COLO668 (cell line): ENCODE measurements around the gene PADI6.

Source experiments
- DNase-seq: peaks from one replicate; lab custom pipeline; 2025; ENCODE audit not compliant: unreplicated experiment; lab: John Stamatoyannopoulos, UW

Gene PADI6

DNA sequence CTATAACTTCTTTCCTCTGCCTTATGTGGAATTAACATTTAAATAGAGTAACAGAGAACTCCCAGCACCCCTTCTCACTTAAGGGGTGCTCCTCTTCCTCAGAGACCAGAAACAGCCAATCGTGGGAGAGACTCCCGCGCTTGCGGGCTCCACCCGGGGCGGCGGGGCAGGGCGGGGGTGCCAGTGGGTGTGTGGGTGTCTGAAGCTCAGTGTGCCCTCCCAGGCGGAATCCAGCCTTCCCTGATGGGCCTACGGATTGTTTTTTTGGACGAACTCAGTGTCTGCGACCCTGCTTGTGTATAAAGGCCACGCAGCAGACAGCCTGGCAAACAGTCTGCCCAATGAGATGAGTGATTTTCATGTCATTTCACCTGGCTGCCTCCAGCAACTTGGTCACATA, 61.3 kb downstream of the PADI6 start:
- no peak for DNase-seq

- DNase-seq: no peak
Measured at GRCh38 chr1:17434016-17434415, 62.0 kb downstream of the PADI6 start.

DNA sequence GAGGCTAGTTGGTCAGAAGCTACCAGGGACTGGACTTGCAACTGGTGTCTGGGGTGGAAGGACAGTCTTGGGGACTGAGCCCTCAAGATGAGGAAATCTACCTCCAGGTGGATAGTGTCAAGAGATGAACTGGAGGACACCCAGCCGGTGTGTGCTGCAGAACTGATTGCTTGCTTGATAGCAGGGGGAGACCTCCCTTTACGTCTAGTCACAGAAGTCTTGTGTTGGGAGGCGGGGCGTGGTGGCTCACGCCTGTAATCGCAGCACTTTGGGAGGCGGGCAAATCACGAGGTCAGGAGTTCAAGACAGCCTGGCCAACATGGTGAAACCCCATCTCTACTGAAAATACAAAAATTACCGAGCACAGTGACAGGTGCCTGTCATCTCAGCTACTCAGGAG, 62.6 kb downstream of the PADI6 start:
- DNase-seq: no peak

DNA sequence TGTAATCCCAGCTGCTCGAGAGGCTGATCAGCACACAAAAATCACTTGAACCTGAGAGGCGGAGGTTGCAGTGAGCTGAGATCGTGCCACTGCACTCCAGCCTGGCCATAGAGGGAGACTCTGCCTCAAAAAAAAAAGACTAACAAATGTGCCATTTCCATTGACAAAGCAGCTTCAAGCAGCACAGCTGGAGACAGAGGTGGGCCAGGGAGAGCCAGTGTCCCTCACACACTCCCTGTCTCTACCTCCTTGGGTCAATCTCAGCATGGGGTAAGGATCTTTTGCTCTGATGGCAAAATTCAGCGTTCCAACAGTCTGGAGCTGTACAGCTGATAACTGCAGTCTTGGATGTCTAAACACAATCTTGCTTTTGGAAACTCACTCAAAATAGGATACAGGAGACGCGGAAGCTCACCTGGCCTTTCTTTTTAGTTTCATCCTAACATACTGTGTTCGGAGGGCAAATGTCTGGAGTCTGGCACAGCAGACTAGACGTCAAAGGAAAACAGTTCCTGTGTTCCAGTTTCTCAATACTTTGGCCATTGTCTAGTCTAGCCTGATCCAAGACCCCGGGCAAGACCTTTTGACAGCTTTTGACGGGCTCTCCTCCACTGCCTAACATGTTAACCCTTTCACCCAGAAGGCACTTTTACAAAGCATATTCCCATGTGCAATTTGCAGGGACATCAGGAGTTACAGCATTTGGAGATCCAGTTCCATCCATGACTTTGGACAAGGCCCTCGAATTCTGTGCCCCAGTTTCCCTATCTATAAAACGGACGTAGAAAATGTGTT, 64.6 kb downstream of the PADI6 start:
- DNase-seq: no peak

- DNase-seq: no peak
Measured at GRCh38 chr1:17437260-17437579, 65.2 kb downstream of the PADI6 start.

DNA sequence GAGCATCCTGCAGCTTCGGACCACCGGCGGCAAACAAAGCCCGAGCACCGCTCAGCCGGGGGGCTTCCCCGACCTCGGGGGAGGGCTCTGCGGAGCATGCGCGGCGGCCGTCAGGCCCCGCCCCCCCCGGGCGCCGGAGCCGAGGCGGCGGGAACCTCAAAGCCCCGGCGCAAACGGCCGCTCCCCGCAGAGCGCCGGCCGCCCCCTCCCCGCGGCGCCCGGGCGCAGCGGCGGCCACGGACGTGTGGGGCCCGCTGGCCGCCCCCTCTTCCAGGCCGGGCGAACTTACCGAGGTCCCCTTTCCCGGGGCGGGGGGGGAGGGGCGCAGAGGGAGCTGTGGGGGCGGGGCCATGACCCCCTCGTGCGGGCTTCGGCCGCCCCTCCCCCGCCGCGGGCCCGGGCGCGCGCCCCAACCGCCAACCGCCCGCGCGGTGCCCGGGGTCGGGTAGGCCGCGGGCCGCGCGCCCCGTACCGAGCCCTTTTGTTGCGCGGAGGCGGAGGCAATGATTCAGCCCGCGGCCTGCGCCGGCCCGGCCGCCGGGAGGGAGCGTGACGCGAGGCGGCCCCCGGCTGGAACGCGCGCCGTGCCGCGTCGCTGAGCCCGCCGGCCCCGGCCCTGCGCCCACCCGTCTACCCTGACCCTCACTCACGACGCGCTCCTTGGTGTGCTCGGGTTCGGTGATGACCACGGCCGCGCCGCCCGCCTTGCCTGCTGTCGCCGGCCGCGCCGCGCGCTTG, 65.8 kb downstream of the PADI6 start:
- peak; percentile 92 for DNase-seq

- peak; percentile 93 for DNase-seq
Measured at GRCh38 chr1:17438318-17439249, 66.6 kb downstream of the PADI6 start.

- DNase-seq: peak; percentile 95
Measured at GRCh38 chr1:17439250-17440073, 67.5 kb downstream of the PADI6 start, which contains the start of gene RCC2. RCC2 (minus strand) TSS chr1:17439677; CDS start chr1:17438514, 1,163 bp downstream.

- no peak for DNase-seq
Measured at GRCh38 chr1:17440074-17440826, 68.3 kb downstream of the PADI6 start.

GRCh38 chr1:17440827-17441168, 68.8 kb downstream of the PADI6 start:
- DNase-seq: no peak

DNA sequence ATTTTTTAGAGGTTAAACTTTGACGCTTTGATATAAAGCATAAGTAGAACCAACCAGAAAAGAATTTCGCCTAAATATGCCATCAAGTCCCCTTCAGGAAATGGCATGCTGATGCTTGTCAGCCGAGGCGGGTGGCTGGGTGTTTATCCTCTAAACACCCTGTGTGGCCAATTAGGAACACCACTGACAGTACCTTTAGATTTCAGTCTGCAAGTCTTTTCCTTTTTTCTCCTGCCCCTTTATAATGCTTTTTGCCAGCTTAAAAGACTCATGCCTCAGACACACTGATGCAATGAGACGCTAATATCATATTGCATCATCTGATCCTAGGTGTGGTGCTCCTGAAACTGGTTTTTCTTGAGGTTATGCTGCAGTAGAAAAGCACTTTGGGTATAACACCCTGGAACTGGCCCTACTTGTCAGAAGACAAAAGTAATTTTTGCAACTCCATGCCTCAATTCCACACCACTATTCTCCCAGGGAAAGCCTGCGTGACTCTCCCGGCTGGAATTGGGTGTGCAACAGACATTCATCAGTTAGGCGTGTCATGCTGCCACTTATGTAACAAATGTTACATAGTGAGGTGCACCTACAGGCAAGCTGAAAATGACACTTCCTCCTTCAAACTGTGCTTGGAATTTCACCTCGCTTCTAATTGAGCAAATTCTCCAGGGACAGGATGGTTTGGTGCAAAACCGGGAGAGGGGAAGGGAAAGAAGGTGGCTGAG, 69.4 kb downstream of the PADI6 start:
- DNase-seq: peak; percentile 36

DNA sequence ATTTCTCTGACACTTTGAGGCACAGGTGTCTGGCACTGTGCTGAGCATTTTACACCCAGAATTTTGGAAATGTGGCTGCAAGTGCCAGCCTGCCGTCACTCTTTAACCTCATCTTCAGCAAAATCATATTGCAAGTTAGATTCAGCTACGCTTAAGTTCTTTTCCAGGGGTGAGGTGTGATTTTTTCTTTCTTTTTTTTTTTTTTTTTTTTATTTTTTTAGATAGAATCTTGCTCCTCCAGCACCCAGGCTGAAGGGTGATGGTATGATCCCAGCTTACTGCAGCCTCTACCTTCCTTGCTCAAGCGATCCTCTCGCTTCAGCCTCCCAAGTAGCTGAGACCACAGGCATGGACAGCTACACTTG, 70.0 kb downstream of the PADI6 start:
- DNase-seq: no peak

DNA sequence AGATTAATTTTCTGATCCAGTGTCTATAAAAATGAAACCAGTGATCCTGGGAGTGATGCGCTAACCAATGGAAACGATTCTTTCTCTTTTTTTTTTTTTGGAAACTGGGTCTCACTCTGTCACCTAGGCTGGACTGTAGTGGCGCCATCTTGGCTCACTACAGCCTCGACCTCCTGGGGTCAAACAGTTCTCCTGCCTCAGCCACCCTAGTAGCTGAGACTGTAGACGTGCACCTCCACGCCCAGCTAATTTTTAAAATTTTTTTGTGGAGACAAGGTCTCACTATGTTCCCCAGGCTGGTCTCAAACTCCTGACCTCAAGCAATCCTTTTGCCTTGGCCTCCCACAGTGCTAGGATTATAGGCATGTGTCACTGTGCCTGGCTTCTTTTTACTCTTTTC, 70.8 kb downstream of the PADI6 start:
- DNase-seq: no peak

GRCh38 chr1:17447501-17447992, 75.6 kb downstream of the PADI6 start:
- no peak for DNase-seq
